ENCODE measurements around the gene BRD2. TPM values are rescaled to one million over a fixed set of nuclear protein-coding genes. Genes with fewer than 3 reads are reported as not detected.

The BRD2 gene
- total RNA-seq, 2 experiments from 2014 or later, result 340 to 378 TPM

GRCh38 chr6:33008944-33009861, 40.8 kb downstream of the BRD2 start, which contains the start of gene HLA-DOA:
Gene HLA-DOA (minus strand): TSS chr6:33009591.
- no peaks in the 10 kb centered on the region for H3K36me3 Mint-ChIP-seq (ENCODE audit: low read depth)
- POLR2A ChIA-PET, result interaction anchor here (0.8 to 1.4 kb wide), 3 partner anchors 37 to 239 kb away, joined by 4 read pairs; partner anchors contain the start of gene PSMB8
- H3K9me3 Mint-ChIP-seq, result no peaks in the 10 kb centered on the region
- Histone ChIP-seq H3K27ac (ENCODE audit: low read depth in 1 of 2, low read length in 2 of 2) (no peak within 1 kb of the TSS), H3K36me3 (ENCODE audit: insufficient read depth, low read length) (no peaks in the 10 kb centered on the region), H3K4me1 (ENCODE audit: insufficient read depth, low read length) (peaks cover 12% of the 10 kb centered on the region), H3K27me3 (ENCODE audit: control insufficient read depth in 1 of 2, insufficient read depth in 2 of 2, low read length in 2 of 2) (peaks cover 7 to 15% of the 10 kb centered on the region in 2 experiments), H3K9me3 (ENCODE audit: control insufficient read depth in 1 of 2, insufficient read depth in 1 of 2, low read length in 2 of 2) (no peaks in the 10 kb centered on the region), H3K4me3 (ENCODE audit: low read length) (peak within 1 kb of the TSS; percentile 49)
- CTCF ChIA-PET, result no interaction called here
- peak; percentile 97 for ATAC-seq (ENCODE audit: poor library complexity)
- peak in 11 of 14 experiments; percentile 13 to 63 (median 28) for DNase-seq
- peaks cover 23% of the 10 kb centered on the region for H3K4me1 Mint-ChIP-seq (ENCODE audit: low read depth)
- no peaks in the 10 kb centered on the region for H3K27me3 Mint-ChIP-seq
- intact Hi-C loops (cut with DNase I, micrococcal nuclease), result no loop called here
- TF ChIP-seq CTCF (IDR thresholded peaks at IDR 0.05), result no peak
- peak within 1 kb of the TSS; percentile 82 for H3K4me3 Mint-ChIP-seq
- peak within 1 kb of the TSS; percentile 52 for H3K27ac Mint-ChIP-seq

GRCh38 chr6:33010356-33010755, 42.0 kb downstream of the BRD2 start:
- Mint-ChIP-seq H3K27ac (no peak overlapping the region), H3K27me3 (peaks cover 5% of the 10 kb centered on the region), H3K36me3 (ENCODE audit: low read depth) (no peaks in the 10 kb centered on the region), H3K4me1 (ENCODE audit: low read depth) (peaks cover 29% of the 10 kb centered on the region), H3K9me3 (no peaks in the 10 kb centered on the region), H3K4me3 (no peak overlapping the region)
- Histone ChIP-seq H3K4me1 (ENCODE audit: insufficient read depth, low read length) (peaks cover 15% of the 10 kb centered on the region), H3K27me3 (ENCODE audit: control insufficient read depth in 1 of 2, insufficient read depth in 2 of 2, low read length in 2 of 2) (peaks cover 7 to 17% of the 10 kb centered on the region in 2 experiments), H3K4me3 (ENCODE audit: low read length) (no peak overlapping the region), H3K9me3 (ENCODE audit: control insufficient read depth in 1 of 2, insufficient read depth in 1 of 2, low read length in 2 of 2) (no peaks in the 10 kb centered on the region), H3K36me3 (ENCODE audit: insufficient read depth, low read length) (no peaks in the 10 kb centered on the region), H3K27ac (ENCODE audit: low read depth in 1 of 2, low read length in 2 of 2) (no peak overlapping the region)
- DNase-seq (no peak), ATAC-seq (ENCODE audit: poor library complexity) (no peak)
- POLR2A ChIA-PET, result interaction anchor here (0.8 to 1.4 kb wide), 3 partner anchors 38 to 238 kb away, joined by 4 read pairs; partner anchors contain the start of gene PSMB8
- intact Hi-C loops (cut with DNase I, micrococcal nuclease), result no loop called here
- TF ChIP-seq CTCF (IDR thresholded peaks at IDR 0.05), result no peak
- CTCF ChIA-PET, result no interaction called here

- Histone ChIP-seq H3K4me3 (ENCODE audit: low read length) (no peak overlapping the region), H3K27ac (ENCODE audit: low read depth in 1 of 2, low read length in 2 of 2) (no peak overlapping the region), H3K27me3 (ENCODE audit: control insufficient read depth in 1 of 2, insufficient read depth in 2 of 2, low read length in 2 of 2) (peaks cover 8 to 17% of the 10 kb centered on the region in 2 experiments), H3K4me1 (ENCODE audit: insufficient read depth, low read length) (peaks cover 22% of the 10 kb centered on the region), H3K36me3 (ENCODE audit: insufficient read depth, low read length) (no peaks in the 10 kb centered on the region), H3K9me3 (ENCODE audit: control insufficient read depth in 1 of 2, insufficient read depth in 1 of 2, low read length in 2 of 2) (no peaks in the 10 kb centered on the region)
- DNase-seq (no peak), ATAC-seq (ENCODE audit: poor library complexity) (no peak)
- POLR2A ChIA-PET, result interaction anchor here (1.7 to 3.4 kb wide), 2 partner anchors 62 to 235 kb away, joined by 5 to 20 read pairs; partner anchors contain the start of gene HLA-DPB1
- CTCF ChIA-PET, result interaction anchor here (1.4 to 4.6 kb wide), 2 partner anchors 70 to 235 kb away, joined by 4 to 35 read pairs; no protein-coding TSS in a partner anchor
- Mint-ChIP-seq H3K9me3 (no peaks in the 10 kb centered on the region), H3K4me1 (ENCODE audit: low read depth) (peaks cover 34% of the 10 kb centered on the region), H3K27me3 (peaks cover 5% of the 10 kb centered on the region), H3K27ac (no peak overlapping the region), H3K4me3 (no peak overlapping the region), H3K36me3 (ENCODE audit: low read depth) (no peaks in the 10 kb centered on the region)
- intact Hi-C loops (cut with DNase I, micrococcal nuclease), result loop anchor here (1.0 to 2.0 kb wide), 7 partner anchors 69 to 235 kb away; partner anchors contain the start of genes RXRB (in 1 of the 2) and SLC39A7 (in 1 of the 2)
- no peak for TF ChIP-seq CTCF (IDR thresholded peaks at IDR 0.05)
These were observed 45.2 kb downstream of the BRD2 start for GRCh38 chr6:33013608-33014007.
